Osteoblast (primary cell): ENCODE data around the gene MREG. TPM values are rescaled to one million over a fixed set of nuclear protein-coding genes. Genes with fewer than 3 reads are reported as not detected.

Source experiments
- DNase-seq: peaks from one replicate; pipeline ENCODE4 v3.0.0; 2011; ENCODE audit warnings: low spot score, mixed read lengths; ENCODE audit not compliant: insufficient read length; ENCODE audit errors: missing footprints
- H2AFZ ChIP-seq: 2 replicates; pipeline ENCODE4 v1.6.0; 2011; ENCODE audit warnings: mild to moderate bottlenecking, low read length
- H3K27ac ChIP-seq: 2 replicates; pipeline ENCODE4 v1.5.1; 2011; ENCODE audit warnings: mild to moderate bottlenecking, low read depth, low read length, moderate library complexity
- H3K27me3 ChIP-seq: 2 replicates; pipeline ENCODE4 v1.6.0; 2012; ENCODE audit warnings: mild to moderate bottlenecking, control low read depth, inconsistent platforms, low read length, moderate library complexity; ENCODE audit not compliant: insufficient read depth
- H3K36me3 ChIP-seq: 2 replicates; pipeline ENCODE4 v1.5.1; 2011; ENCODE audit warnings: mild to moderate bottlenecking, low read length, control low read depth, moderate library complexity; ENCODE audit not compliant: insufficient read depth
- H3K4me1 ChIP-seq: 2 replicates; pipeline ENCODE4 v1.5.1; 2011; ENCODE audit warnings: mild to moderate bottlenecking, low read length, control low read depth, moderate library complexity; ENCODE audit not compliant: insufficient read depth
- H3K4me2 ChIP-seq: 2 replicates; pipeline ENCODE4 v1.6.0; 2011; ENCODE audit warnings: mild to moderate bottlenecking, low read length; ENCODE audit not compliant: insufficient read depth
- H3K4me3 ChIP-seq: fragments of 200-600 bp; sonication (generic); 3 replicates; pipeline ENCODE4 v1.5.1; 2012; ENCODE audit warnings: mild to moderate bottlenecking, low read length, inconsistent platforms; ENCODE audit not compliant: insufficient read depth
- H3K79me2 ChIP-seq: 2 replicates; pipeline ENCODE4 v1.6.0; 2012; ENCODE audit warnings: mild to moderate bottlenecking, low read length, control low read depth, inconsistent platforms; ENCODE audit not compliant: insufficient read depth
- H3K9me3 ChIP-seq: 2 replicates; pipeline ENCODE4 v1.5.1; 2011; ENCODE audit warnings: low read depth, low read length, control low read depth
- H4K20me1 ChIP-seq: 2 replicates; pipeline ENCODE4 v1.6.0; 2012; ENCODE audit warnings: mild to moderate bottlenecking, low read length, control low read depth; ENCODE audit not compliant: insufficient read depth
- total RNA-seq: library from RNA; depleted of rRNA; stranded (reverse); fragments of >200 nt; gene quantifications from 2 replicates; pipeline ENCODE4 v1.2.3, GENCODE V29; 2012
- TF ChIP-seq, protein P1 (sequence below): IDR thresholded peaks from 2 replicates; pipeline ENCODE4 v1.5.1; 2011; ENCODE audit warnings: mild to moderate bottlenecking, low read depth, low read length, moderate library complexity; ENCODE audit errors: extremely low read depth

Gene MREG
- total RNA-seq, 1 donor, result 1.1 TPM

DNA sequence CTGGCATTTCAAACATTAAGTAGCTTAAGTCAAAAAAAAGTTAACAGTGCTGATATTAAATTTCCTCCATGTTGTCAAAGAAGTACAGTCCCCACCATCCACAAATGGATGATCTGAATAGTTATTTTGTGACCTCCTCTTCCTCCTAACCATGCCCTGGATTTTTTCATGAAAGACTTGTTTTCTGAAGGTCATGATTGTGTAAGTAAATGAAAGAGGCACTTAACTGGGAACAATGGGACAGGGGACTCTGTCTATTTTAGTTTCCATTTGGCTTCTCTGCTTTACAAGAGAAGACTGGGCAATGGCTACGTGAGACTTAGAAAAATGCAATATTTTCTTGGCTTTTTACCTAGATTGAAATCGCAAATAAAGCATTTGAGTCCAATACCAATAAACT, 36.1 kb upstream of the MREG start:
- TF ChIP-seq, protein P1, sequence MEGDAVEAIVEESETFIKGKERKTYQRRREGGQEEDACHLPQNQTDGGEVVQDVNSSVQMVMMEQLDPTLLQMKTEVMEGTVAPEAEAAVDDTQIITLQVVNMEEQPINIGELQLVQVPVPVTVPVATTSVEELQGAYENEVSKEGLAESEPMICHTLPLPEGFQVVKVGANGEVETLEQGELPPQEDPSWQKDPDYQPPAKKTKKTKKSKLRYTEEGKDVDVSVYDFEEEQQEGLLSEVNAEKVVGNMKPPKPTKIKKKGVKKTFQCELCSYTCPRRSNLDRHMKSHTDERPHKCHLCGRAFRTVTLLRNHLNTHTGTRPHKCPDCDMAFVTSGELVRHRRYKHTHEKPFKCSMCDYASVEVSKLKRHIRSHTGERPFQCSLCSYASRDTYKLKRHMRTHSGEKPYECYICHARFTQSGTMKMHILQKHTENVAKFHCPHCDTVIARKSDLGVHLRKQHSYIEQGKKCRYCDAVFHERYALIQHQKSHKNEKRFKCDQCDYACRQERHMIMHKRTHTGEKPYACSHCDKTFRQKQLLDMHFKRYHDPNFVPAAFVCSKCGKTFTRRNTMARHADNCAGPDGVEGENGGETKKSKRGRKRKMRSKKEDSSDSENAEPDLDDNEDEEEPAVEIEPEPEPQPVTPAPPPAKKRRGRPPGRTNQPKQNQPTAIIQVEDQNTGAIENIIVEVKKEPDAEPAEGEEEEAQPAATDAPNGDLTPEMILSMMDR, result no peak
- Histone ChIP-seq H3K27ac (no peak overlapping the region), H3K9me3 (no peaks in the 10 kb centered on the region), H4K20me1 (no peaks in the 10 kb centered on the region), H3K4me1 (no peaks in the 10 kb centered on the region), H3K4me2 (no peak overlapping the region), H3K27me3 (no peaks in the 10 kb centered on the region), H2AFZ (no peak overlapping the region), H3K4me3 (no peak overlapping the region), H3K36me3 (no peaks in the 10 kb centered on the region), H3K79me2 (no peaks in the 10 kb centered on the region)
- no peak for DNase-seq

DNA sequence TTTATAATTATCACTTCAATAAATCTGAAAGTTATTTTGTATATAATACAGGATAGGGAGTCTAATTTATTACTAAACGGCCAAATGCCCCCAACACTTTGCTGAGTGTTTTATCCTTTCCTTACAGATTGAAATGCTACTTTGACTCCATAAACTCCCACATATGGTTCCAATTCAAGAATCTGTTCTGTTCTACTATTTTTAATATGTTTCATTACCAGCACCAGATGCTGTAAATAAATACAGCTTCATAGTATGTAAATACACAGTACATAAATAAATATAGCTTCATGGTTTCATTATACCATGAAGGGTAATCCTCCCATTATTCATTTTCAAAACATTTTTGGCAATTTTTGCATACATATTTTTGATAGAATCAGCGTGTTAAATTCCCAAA, 34.0 kb upstream of the MREG start:
- TF ChIP-seq, protein P1, result no peak
- H3K27me3 ChIP-seq, result no peaks in the 10 kb centered on the region
- H3K79me2 ChIP-seq, result no peaks in the 10 kb centered on the region
- no peak overlapping the region for H3K27ac ChIP-seq
- no peak overlapping the region for H3K4me2 ChIP-seq
- H2AFZ ChIP-seq, result no peak overlapping the region
- H3K36me3 ChIP-seq, result no peaks in the 10 kb centered on the region
- no peaks in the 10 kb centered on the region for H4K20me1 ChIP-seq
- H3K4me1 ChIP-seq, result no peaks in the 10 kb centered on the region
- DNase-seq, result no peak
- no peaks in the 10 kb centered on the region for H3K9me3 ChIP-seq
- no peak overlapping the region for H3K4me3 ChIP-seq

GRCh38 chr2:216044883-216045486, 31.6 kb upstream of the MREG start:
- Histone ChIP-seq H3K79me2 (no peaks in the 10 kb centered on the region), H3K9me3 (no peaks in the 10 kb centered on the region), H3K4me1 (no peaks in the 10 kb centered on the region), H3K27ac (no peak overlapping the region), H2AFZ (no peak overlapping the region), H3K27me3 (no peaks in the 10 kb centered on the region), H3K4me3 (no peak overlapping the region), H4K20me1 (no peaks in the 10 kb centered on the region), H3K4me2 (no peak overlapping the region), H3K36me3 (no peaks in the 10 kb centered on the region)
- DNase-seq, result no peak
- TF ChIP-seq, protein P1, result no peak

GRCh38 chr2:216043949-216044348, 30.6 kb upstream of the MREG start:
- Histone ChIP-seq H3K27ac (no peak overlapping the region), H3K36me3 (no peaks in the 10 kb centered on the region), H3K9me3 (no peaks in the 10 kb centered on the region), H3K4me2 (no peak overlapping the region), H3K4me1 (no peaks in the 10 kb centered on the region), H3K79me2 (no peaks in the 10 kb centered on the region), H3K27me3 (no peaks in the 10 kb centered on the region), H4K20me1 (no peaks in the 10 kb centered on the region), H3K4me3 (no peak overlapping the region), H2AFZ (no peak overlapping the region)
- TF ChIP-seq, protein P1, result no peak
- no peak for DNase-seq
